Neutrophil (primary cell): ENCODE results near the gene CORO6.

Experiments used
- H3K27ac ChIP-seq: fragments of 200-600 bp; sonication (generic); 2 replicates; pipeline ENCODE4 v1.5.1; 2016; ENCODE audit warnings: mild to moderate bottlenecking, moderate library complexity
- H3K27me3 ChIP-seq: fragments of 200-600 bp; sonication (generic); 2 replicates; pipeline ENCODE4 v1.6.0; 2016; ENCODE audit warnings: mild to moderate bottlenecking
- H3K36me3 ChIP-seq: fragments of 200-600 bp; sonication (generic); 2 replicates; pipeline ENCODE4 v1.5.1; 2017
- H3K4me1 ChIP-seq, 2 experiments: fragments of 200-600 bp in 1 of 2; sonication (generic) in 1 of 2; 1 replicate in 1 of 2; 2 replicates in 1 of 2; pipeline versions ENCODE4 v1.5.1 to v1.6.1; 2013 to 2016; ENCODE audit warnings: low read depth in 1 of 2, low read length in 1 of 2, mild to moderate bottlenecking in 1 of 2, moderate library complexity in 1 of 2; ENCODE audit not compliant: control insufficient read depth in 1 of 2, insufficient read depth in 1 of 2
- H3K4me3 ChIP-seq, 2 experiments: fragments of 200-600 bp in 1 of 2; sonication (generic) in 1 of 2; 1 replicate in 1 of 2; 2 replicates in 1 of 2; pipeline ENCODE4 v1.5.1; 2013 to 2016; ENCODE audit warnings: low read depth in 1 of 2, low read length in 1 of 2, mild to moderate bottlenecking in 1 of 2, moderate library complexity in 1 of 2
- H3K9me3 ChIP-seq: fragments of 200-600 bp; sonication (generic); 2 replicates; pipeline ENCODE4 v1.5.1; 2016
- TF ChIP-seq, protein P1 (sequence below): fragments of 200-600 bp; sonication (generic); IDR thresholded peaks from 2 replicates; pipeline ENCODE4 v1.5.1; 2016; ENCODE audit warnings: antibody characterized with exemption

The CORO6 gene

GRCh38 chr17:29645515-29646051 is 22.9 kb upstream of the CORO6 start:
- no peak overlapping the region for H3K4me3 ChIP-seq
- H3K9me3 ChIP-seq, result no peaks in the 10 kb centered on the region
- TF ChIP-seq, protein P1, sequence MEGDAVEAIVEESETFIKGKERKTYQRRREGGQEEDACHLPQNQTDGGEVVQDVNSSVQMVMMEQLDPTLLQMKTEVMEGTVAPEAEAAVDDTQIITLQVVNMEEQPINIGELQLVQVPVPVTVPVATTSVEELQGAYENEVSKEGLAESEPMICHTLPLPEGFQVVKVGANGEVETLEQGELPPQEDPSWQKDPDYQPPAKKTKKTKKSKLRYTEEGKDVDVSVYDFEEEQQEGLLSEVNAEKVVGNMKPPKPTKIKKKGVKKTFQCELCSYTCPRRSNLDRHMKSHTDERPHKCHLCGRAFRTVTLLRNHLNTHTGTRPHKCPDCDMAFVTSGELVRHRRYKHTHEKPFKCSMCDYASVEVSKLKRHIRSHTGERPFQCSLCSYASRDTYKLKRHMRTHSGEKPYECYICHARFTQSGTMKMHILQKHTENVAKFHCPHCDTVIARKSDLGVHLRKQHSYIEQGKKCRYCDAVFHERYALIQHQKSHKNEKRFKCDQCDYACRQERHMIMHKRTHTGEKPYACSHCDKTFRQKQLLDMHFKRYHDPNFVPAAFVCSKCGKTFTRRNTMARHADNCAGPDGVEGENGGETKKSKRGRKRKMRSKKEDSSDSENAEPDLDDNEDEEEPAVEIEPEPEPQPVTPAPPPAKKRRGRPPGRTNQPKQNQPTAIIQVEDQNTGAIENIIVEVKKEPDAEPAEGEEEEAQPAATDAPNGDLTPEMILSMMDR, result no peak
- H3K27ac ChIP-seq, result peak overlapping the region; percentile 24
- H3K36me3 ChIP-seq, result peaks cover 100% of the 10 kb centered on the region
- no peaks in the 10 kb centered on the region for H3K27me3 ChIP-seq
- H3K4me1 ChIP-seq, result no peaks in the 10 kb centered on the region

DNA sequence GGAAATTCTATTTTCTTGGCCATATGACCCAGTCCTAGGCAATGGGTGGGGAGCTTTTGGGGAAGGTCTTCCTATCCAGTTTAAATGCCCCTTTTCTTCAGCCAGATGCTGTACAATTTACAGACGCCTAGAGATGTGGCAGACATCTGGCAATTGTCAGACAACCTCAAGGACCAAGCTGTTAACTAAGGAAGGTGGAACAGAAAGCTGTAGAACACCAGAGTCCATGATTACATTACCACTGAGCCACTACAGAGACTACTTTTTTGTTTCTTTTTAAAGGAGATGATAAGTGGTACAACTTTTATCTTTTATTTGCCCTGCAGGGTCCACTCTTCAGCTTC is 21.1 kb upstream of the CORO6 start:
- Histone ChIP-seq H3K36me3 (peaks cover 98% of the 10 kb centered on the region), H3K27me3 (no peaks in the 10 kb centered on the region), H3K4me3 (no peak overlapping the region), H3K27ac (no peak overlapping the region), H3K4me1 (peaks cover 0 to 6% of the 10 kb centered on the region in 2 experiments), H3K9me3 (no peaks in the 10 kb centered on the region)
- TF ChIP-seq, protein P1, result no peak

DNA sequence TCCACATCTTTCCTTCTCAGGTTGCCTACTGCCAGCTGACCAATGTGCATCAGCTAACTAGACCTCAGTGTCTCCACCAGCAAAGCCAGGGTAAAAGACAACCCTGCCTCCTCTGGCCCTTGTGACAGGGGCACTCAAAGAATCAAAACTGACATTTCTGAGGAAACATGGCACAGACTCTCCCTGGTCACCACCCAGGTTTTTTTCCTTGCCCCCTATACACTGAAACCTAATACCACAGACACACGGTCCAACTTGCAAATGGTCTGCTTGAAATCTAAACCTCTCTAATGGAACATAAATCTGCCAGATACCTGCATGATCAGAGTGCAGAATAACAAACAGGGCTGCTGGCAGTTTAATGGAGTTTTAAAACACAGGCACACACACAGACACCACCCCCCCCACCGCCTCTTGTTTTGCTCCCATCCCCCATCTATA is 19.5 kb upstream of the CORO6 start:
- Histone ChIP-seq H3K4me3 (no peak overlapping the region), H3K36me3 (peaks cover 94% of the 10 kb centered on the region), H3K27ac (no peak overlapping the region)

DNA sequence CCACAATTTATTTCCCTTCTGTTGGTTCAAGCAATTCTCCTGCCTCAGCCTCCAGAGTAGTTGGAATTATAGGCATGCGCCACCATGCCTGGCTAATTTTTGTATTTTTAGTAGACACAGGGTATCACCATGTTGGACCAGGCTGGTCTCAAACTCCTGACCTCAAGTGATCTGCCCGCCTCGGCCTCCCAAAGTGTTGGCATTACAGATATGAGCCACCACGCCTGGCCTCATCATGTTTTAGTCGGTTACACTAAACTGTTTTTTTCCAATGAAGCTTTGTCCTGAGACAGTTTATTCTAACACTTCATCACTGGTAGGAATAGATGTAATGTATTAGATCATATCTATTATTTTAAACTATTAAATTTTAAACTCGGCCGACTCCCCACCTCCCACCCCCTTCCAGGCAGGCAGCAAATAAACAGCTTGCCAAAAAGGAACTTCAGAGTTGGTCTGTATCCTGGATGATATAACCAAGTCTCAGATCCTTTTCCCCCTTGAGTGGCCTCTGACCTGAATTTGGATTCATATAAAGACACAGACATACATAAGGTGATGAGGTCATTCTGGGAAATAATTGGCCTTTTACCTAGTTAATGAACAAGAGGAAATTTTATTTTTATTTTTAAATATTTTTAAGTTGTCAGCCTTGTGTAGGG is 18.4 kb upstream of the CORO6 start:
- Histone ChIP-seq H3K36me3 (peaks cover 94% of the 10 kb centered on the region), H3K27ac (peak overlapping the region; percentile 23), H3K4me3 (no peak overlapping the region), H3K27me3 (no peaks in the 10 kb centered on the region), H3K9me3 (no peaks in the 10 kb centered on the region), H3K4me1 (peaks cover 0 to 6% of the 10 kb centered on the region in 2 experiments)
- TF ChIP-seq, protein P1, result no peak

More for the DNA sequence above, 19.5 kb upstream of the CORO6 start:
- TF ChIP-seq, protein P1, result no peak
- Histone ChIP-seq H3K9me3 (no peaks in the 10 kb centered on the region), H3K27me3 (no peaks in the 10 kb centered on the region), H3K4me1 (peaks cover 0 to 6% of the 10 kb centered on the region in 2 experiments)

DNA sequence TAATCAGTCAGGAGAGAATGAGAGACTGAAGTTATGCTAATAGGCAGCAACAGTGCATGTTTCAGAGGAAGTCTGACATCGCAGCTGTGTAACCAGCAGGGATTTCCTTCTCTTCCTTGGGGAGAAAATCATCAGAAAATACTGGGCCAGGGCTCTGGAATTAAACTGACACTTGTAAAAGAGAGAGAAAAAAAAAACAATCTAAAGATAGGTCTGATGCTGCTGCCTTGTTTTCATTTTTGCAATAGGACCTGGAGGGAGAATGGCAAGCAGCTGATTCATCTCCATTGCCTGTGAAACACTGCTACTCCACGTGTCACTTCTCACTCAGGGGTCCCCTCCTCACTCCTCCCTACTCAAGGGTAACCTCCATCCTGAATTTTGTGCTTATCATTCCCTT is 17.7 kb upstream of the CORO6 start:
- no peak overlapping the region for H3K27ac ChIP-seq
- peaks cover 94% of the 10 kb centered on the region for H3K36me3 ChIP-seq
- peaks cover 0 to 6% of the 10 kb centered on the region in 2 experiments for H3K4me1 ChIP-seq
- no peak overlapping the region for H3K4me3 ChIP-seq
- TF ChIP-seq, protein P1, result no peak
- H3K9me3 ChIP-seq, result no peaks in the 10 kb centered on the region
- no peaks in the 10 kb centered on the region for H3K27me3 ChIP-seq
